HT-29 (cell line): ENCODE measurements around the gene C4orf50. TPM values are rescaled to one million over a fixed set of nuclear protein-coding genes. Genes with fewer than 3 reads are reported as not detected.
"Not testable (repeated sequence)": the region's sequence is repeated elsewhere in the genome, so short reads cannot be mapped to it uniquely, and the experiment has no call there.

Experiments used
- DNase-seq: peaks from one replicate; pipeline ENCODE4 v3.0.0-alpha.2; 2015; ENCODE audit warnings: low spot score
- total RNA-seq: library from RNA; depleted of rRNA; stranded (reverse); fragments of >200 nt; shearing (Covaris generic); gene quantifications from 2 replicates; pipeline ENCODE4 v1.2.3, GENCODE V29; 2014

C4orf50 gene
- total RNA-seq, 1 experiment from 2014 or later = not detected

DNA sequence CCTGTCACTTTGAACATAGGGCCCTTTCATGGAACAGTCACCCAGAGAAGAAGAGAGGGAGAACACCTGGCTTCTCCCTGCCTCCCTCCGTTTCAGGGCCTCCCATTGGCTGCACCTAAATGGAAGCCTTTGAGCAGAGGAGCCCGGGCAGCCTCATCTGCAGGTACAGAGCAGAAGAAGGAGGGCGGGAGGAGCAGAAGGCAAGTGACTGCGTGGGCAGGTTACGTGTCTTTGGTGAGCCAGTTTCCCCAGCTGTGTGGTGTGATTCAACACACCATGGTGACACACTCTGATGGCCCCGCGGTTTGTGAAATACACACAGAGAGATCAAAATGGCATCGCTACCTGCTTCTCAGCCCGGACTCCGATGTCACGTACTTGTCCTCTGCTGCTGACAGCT, 431 bp downstream of the C4orf50 start:
- DNase-seq = no peak

DNA sequence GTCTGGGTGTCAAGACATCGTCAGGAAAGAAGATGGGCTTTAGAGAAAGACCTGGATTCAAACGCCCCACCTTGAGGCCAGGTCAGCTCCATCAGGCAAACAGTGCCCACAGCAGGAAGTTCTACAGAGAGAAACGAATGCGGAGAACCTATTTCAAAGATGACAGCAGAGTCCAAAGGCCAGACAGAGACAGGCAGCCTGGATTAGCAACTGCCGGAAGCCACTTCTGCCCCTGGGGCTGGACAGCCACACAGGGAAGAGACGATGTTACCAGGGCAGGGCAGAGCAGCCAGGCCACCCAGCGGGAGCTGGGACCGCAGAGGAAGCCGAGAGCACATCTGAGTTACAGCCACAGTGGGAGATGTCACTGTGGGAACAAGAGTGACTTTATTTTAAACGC, 1.2 kb downstream of the C4orf50 start:
- DNase-seq = peak; percentile 12

DNA sequence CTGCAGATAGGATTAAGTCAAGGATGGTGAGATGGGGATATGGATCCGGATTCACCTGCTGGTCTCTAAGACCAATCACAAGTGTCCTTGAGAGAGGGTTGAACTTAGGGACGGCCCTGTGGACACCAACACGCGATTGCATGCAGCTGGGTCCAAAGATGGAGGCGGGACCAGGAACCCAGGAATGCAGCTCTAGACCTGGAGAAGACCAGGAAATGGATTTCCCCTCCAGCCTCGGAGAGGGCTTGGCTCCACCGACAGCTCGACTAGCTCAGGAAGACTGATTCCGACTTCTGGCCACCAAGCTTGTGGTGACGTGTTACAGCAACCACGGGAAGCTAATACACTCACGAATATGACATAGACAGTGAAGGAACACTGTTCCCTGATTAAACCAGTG, 4.7 kb downstream of the C4orf50 start:
- no peak for DNase-seq

DNA sequence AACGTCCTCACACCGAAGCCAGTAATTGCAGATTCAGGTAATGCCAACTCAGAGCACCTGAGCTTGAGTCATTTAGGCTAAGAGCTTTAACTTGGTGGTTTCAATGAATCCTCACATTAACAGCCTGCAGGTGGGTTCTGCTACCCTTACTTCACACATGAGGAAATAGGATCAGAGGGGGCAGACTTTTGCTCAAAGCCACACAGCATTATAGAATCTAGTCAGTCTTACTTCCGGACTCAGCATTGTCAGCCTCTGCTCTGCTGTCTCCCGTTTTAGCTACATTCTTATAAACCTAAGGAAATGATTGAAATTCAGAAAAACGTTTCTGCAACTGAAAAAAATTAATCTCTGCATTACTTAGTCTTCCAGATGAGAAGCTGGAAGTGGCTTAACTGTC, 6.0 kb downstream of the C4orf50 start:
- no peak for DNase-seq

DNA sequence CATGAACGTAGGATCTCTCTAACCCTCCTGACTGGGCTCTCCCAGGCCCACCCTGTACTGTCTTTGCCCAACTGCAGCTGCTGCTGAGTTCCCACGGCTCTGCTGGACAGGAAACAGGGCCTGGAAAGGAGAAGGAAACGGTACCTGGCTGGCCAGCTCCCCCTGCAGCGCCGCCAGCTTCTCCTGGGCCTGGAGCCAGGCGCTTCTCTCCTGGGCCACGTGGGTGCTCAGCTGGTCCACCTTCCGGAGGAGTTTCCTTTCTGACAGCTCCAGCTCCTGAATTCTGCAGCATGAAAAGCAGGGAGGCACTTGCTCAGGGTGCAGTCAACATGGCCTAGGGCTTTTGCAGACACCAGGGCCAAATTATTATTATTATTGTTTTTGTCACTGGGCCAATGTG, 6.5 kb downstream of the C4orf50 start:
- DNase-seq = no peak

DNA sequence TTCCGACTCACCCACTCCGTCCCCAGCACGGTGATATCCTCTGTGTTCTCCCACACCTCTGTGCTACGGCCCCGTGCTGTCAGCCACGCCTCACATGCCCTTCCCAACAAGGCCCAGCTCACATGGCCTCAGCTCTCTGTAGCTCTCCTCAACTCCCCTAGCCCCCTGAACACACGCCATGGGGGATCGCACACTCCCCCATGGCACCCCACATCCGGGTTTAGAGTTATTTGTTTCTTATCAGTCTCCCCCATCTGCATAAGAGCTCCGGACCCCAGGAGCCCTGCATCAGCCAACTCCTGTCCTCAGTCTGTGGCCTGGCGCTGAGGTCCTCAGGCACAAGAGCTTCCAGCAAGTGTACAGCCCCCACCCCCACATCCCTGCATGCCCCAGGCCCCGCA, 7.0 kb downstream of the C4orf50 start:
- no peak for DNase-seq

DNA sequence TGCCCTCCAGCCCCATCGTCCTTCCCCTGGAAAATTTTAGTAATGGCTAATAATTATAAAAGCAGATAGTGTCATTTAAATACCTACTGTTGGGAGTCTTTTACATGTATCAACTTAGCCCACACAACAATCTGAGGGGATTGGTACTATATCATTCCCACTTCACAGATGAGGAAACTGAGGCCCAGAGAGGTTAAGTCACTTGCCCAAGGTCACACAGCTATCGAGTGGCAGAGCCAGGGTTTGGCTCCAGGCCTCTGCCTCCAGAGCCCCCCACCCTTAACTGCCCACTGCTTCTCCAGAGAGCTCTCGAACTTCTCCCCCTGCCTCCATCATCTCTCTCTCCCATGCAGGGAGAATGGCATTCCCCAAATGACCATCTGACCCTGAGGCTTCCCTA, 7.4 kb downstream of the C4orf50 start:
- DNase-seq = no peak

DNA sequence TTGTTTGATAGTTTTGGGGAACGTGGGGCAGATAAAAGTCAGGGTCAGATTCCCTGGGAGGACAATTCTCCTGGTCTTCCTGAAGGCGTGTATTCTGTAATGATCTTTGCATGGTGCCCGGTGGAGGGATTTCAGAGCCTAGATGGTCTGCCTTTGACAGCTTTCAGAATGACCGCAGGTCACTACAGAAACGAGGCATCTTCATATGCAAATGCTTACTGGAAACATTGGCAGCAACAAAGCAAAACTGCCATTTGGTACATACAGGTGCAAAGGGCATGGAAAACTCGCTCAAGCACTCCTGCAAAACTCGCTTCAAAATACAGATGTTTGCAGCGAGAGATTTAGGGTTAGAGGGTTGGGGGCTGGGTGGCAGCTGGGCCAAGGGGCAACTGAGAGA, 8.8 kb downstream of the C4orf50 start:
- no peak for DNase-seq

DNA sequence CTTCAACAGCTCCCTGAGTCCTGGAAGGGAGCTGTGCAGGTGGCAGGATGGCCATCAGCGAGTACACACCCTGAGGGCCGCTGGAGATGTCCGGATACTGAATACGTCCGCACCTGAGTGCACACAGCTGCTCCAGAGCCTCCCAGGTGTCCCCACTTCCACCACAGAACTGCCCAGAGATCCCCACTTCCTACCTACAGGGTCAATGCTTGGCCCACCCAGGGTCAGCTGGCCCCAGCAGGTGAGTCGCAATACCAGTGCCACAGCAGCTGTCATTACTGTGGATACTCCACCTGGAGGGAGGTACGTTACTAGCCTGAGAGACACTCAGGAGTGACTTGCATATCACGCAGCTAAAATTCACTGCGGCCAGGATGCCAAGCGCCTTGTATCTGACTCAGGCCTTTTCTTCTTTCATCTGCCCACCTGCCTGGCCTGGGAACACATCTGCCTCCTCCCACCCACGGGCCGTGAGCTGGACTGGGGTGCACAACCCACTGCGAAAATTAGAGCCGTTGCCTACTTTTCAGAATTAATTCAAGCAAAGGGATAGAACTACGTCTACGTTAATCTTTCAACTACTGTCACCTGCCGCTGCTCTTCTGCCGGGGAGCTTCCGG, 9.4 kb downstream of the C4orf50 start:
- no peak for DNase-seq

DNA sequence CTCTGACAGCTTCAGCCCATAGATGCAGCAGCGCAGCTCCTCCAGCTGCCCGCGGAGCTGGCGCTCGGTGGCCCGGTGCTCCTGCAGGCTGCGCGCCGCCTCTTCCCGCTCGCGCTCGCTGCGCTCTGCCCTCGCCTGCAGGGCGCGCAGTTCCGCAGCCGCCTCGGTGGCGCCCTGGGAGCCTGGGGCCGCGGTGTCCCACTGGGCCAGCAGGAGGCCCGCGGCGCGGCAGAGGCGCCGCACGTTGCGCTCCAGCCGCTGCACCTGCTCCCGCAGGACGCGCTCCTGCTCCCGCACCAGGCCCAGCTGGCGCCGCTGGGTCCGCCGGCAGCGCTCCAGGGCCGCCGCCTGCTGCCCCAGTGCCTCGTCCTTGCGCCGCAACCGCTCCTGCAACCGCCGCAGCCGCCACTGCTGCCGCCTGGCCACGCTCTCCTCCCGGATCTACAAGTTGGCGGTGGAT, 10.1 kb downstream of the C4orf50 start:
- no peak for DNase-seq

DNA sequence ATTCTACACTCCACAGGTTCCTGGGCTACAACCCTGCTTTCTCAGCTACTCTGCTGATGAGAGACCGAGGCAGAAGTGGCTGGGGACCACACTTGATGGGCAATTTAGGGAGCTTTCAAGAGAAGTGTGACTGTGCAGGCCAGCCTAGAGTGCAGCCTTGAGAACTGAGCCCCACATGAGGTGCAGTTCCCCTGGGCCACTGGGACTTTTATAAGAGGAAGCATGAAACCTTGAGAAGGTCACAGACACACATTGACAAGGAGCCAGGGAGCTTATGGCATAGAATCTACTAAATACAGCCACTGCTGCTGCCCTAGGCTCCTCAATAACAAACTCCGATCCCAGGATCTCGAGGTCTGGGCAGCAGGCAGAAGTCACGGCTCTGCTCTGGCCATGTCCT, 13.1 kb downstream of the C4orf50 start:
- DNase-seq = no peak

DNA sequence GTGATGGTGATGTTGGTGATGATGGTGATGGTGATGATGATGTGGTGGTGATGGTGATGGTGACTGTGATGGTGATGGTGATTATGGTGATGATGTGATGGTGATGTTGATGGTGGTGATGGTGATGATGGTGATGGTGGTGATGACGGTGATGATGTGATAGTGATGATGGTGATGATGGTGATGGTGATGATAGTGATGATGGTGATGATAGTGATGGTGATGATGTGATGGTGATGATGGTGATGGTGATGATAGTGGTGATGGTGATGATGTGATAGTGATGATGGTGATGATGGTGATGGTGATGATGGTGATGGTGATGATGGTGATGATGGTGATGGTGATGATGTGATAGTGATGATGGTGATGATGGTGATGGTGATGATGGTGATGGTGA, 14.7 kb downstream of the C4orf50 start:
- not testable (repeated sequence) for DNase-seq

DNA sequence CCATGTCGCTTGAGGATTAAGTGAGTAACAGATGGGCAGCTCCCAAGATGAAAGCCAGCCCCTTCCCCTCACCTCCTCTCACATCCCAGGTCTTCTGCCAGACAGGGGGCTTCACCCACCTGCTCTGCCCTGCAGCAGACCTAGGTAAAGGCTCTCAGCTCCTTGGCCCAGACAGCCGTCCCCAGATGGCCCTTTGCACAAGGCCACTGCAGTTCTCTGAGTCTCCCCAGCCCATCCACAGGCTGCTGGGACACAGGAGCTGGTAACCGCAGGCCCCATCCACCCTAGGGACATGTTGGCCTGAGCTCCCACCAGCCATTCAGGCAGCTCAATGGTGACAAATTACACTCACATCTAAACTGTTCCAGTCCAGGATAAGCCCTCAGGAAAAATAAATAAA, 15.3 kb downstream of the C4orf50 start:
- DNase-seq = no peak

DNA sequence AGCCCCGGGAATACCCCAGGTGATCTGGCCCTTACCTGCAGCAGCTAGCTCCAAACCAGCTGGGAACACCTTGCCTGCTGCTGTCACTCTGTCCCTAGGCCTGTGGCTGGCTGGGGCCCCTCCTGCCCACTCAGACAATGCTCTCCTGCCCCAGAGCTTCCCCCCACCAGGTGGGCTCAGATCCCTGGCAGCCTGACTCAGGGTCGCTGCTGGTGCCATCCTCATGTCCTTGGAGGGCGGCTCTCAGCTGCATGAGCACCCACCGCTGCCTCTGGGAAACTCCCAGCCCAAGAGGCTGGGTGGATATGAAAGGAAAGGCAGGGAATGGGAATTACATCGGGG, 15.8 kb downstream of the C4orf50 start:
- DNase-seq = no peak

DNA sequence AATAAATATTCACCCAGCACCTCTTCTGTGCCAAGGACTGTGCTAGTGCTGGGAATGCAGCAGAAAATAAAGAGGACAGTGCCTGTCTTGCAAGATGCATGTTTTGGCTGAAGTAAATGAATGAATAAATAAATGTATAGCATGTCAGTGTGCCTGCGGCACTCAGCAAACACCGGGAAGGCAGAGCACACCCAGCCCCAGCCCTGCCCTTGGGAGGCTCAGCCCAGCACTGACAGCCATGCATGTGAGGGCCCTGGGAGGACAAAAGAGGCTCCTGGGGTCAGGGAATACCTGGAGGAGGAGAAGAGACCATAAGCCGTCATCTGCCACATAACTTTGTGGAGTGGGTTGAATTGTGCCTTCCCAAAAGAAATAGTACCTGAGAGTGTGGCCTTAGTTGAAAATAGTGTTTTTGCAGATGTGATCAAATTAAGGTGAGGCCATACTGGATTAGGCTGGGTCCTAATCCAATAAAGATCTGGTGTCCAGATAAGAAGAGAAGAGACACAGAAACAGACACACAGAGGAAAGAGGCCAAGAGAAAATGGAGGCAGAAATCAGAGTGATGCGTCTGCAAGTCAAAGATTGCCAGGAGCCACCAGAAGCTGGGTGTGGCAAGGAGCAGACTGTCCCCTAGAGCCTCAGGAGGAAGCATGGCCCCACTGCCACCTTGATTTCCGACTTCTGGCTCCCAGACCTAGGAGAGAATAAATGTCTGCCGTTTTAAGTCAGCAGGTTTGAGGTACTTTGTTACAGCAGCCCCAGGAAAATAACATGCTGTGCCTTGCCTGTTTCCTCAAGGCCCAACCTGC, 16.3 kb downstream of the C4orf50 start:
- no peak for DNase-seq

DNA sequence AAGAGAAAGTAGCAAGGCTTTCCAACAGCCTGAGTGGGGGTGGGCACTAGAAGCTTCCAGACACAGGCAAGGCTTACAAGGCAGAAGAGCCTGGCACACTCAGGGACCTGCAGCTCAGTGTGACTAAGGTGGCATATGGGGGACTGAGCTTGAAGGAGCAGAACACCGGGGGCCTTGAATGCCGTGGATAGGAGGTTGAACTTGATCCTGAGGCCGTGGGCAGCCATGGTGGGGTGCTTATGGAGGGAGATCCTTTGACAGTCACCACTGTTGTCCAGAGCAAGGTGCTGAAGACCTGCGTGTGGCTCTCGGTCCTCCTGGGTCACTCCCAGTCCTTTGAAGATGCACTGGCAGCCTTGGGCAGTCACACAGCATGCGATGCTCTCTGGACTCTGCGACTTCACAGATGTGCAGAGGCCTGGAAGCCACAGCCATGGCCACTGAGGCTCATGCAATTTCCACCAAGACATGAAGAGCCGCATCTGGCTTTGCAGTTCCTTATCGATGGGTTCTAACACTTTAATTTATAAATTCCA, 18.3 kb downstream of the C4orf50 start:
- no peak for DNase-seq

DNA sequence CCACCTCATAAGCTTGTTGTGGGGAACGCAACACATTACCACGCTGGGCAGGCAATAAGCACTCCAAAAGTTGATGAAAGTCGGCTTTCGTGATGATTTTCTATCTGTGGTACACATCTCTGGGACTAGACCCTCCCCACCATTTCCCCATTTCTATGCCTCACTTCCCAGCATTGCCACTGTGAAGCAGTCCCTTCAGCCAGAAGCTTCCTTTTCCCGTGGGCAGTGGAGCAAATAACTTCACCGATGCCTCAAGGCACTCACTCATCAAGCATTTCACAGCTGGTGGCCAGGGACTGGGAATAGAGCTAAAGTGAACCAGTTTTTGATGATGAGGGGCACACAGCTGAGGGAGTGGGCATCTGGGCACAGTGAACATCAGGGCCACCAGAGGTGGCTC, 18.9 kb downstream of the C4orf50 start:
- DNase-seq = no peak

DNA sequence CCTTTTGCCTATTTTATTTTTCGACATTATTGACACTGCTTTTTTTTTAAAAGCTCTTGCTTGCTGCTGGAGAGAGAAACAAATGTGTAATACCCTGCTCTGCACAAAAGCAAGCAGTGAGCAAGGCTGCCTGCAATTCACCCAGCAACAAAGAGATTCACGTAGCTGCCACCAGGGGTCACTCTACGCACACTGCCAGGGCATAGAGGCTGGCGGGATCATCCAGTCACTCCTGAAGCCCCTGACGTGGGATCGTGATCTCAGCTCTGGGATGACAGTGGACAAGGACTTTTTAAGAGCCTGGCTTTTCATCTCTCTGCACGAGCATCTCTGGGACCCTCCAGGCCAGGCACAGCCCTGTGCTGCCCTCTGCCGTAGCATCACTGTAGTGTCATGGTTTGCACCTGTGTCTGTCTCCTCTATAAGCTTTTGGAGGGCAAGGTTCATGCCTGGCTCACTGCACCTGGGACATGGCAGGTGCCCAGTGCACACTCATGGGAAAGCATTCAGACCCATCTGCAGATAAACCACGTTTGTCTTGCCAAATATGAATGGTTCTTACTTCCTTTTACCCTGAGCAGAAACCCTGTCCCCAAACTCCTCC, 19.8 kb downstream of the C4orf50 start:
- peak; percentile 70 for DNase-seq

DNA sequence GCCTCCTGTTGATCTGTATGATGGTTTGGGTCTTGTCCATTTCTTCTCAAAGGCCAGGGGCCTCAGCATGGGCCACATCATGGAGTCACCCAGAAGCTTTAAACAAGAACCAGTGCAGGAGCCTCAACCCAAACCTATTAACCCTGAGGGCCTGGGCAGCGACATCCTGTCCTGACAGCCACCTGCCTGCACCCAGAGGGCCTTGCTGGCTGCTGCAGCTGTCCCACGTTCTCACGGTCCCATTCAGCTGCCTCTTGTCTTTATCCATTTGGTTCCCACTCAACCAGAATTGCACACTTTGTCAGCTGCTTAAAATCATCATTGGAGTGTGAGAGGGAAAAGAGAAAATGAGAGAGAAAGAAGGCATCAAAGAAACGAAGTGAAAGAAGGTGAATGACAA, 21.6 kb downstream of the C4orf50 start:
- DNase-seq = no peak

DNA sequence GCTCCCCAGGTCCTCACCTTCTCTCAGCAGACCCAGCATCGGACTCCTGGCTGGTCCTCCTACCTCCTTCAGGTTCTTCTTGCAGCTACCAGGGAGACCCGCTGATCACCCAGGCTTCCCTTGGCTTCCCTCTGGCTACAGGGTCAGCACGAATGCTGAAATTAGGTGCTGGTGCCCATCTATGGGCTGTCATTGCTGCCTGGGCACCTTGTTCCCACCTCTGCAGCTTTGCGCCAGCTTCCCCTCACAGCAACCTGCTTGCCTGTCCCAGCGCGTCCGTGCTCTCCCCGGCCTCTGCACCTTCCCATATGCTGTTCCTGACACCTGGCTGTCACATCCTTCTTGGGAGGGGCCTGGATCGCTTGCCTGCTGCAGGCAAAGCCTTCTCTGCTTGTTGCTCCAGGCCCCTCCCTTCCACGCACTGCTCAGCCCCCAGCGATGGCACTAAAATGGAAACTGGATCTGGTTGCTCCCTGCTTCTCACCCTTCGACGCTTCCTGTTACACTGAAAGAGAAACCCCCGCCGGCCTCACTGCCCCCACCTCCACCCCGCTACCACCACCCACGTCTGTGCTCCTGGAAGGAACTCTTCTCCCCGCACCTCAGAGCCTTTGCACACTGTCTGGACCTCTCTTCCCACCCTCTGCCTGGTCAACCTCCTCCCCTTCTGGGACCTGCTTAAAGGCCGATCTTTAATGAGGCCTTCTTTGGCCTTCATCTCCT, 22.2 kb downstream of the C4orf50 start:
- DNase-seq = no peak

DNA sequence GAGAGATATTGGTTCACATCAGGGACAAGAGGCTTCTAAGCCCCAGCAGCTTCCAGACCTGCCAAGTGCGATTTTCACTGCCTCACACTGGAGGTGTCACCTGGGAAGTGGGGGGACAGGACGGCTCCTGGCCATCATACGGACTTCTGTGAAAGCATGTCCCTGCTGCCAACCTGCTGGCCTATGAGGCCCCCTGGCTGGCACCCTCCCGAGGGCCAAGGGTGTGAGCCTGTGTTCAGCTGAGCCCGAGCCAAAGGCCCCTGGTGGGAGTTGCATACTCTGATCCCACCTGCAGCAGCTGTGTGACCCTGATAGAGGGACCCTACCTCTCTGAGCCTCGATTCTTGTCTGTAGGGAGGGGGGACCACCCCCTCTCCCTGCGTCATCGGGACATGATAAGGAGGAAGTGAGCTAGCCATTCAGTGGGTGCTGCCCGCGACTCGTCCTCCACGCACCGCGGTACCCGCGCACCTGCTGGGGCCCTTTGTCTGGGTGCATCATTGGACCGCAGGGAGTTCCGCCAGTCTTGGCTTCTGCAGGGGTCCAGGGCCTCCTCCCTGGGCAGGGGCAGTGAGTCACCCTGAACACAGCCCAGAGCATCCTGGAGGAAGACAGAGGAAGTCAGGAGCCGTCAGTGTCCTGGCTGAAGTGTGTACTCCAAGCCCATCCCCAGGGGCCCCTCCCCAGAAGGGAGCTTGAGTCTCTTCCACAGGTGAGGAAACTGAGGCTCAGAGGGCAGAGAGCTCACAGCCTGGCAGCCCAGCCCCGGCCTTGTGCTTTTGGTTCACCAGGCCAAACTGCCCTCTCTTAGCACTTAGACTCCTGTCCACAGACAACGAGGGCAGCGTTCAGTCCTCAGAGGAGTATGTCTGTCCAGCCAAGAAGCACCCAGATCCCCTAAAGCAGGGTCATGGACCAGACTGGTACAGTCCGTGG, 24.1 kb downstream of the C4orf50 start:
- DNase-seq = no peak
